Neural progenitor cell (in vitro differentiated cells): Measurements from ENCODE around the gene RBM12. TPM values are rescaled to one million over a fixed set of nuclear protein-coding genes. Genes with fewer than 3 reads are reported as not detected.

Experiments used
- DNase-seq: peaks from one replicate; pipeline ENCODE4 v3.0.0-alpha.2; 2016; ENCODE audit warnings: low spot score
- H2AFZ ChIP-seq: fragments of 200-600 bp; sonication (generic); replicated peaks from 2 replicates; pipeline ENCODE4 v1.6.1; 2016; ENCODE audit warnings: antibody characterized with exemption
- H3F3A ChIP-seq: fragments of 200-600 bp; sonication (generic); 2 replicates; pipeline ENCODE4 v1.6.1; 2016; ENCODE audit warnings: antibody characterized with exemption, low read depth
- H3K27ac ChIP-seq: fragments of 200-600 bp; sonication (generic); 2 replicates; pipeline ENCODE4 v1.5.1; 2016; ENCODE audit warnings: mild to moderate bottlenecking
- H3K27me3 ChIP-seq: fragments of 200-600 bp; sonication (generic); 2 replicates; pipeline ENCODE4 v1.6.1; 2016; ENCODE audit warnings: mild to moderate bottlenecking, moderate library complexity
- H3K36me3 ChIP-seq: fragments of 200-600 bp; sonication (generic); 2 replicates; pipeline ENCODE4 v1.5.1; 2016
- H3K4me1 ChIP-seq: fragments of 200-600 bp; sonication (generic); 2 replicates; pipeline ENCODE4 v1.6.1; 2016; ENCODE audit warnings: mixed run types
- H3K4me2 ChIP-seq: fragments of 200-600 bp; sonication (generic); 2 replicates; pipeline ENCODE4 v1.6.1; 2016
- H3K4me3 ChIP-seq: fragments of 200-600 bp; sonication (generic); 2 replicates; pipeline ENCODE4 v1.5.1; 2016
- H3K79me2 ChIP-seq: fragments of 200-600 bp; sonication (generic); 2 replicates; pipeline ENCODE4 v1.6.1; 2016; ENCODE audit warnings: low read depth
- H3K9ac ChIP-seq: fragments of 200-600 bp; sonication (generic); 2 replicates; pipeline ENCODE4 v1.6.1; 2016
- H3K9me3 ChIP-seq: fragments of 200-600 bp; sonication (generic); 2 replicates; pipeline ENCODE4 v1.5.1; 2016; ENCODE audit warnings: low read depth
- H4K20me1 ChIP-seq: fragments of 200-600 bp; sonication (generic); 2 replicates; pipeline ENCODE4 v1.6.1; 2016; ENCODE audit warnings: low read depth
- H3K27ac Mint-ChIP-seq: 3 replicates; pipeline ENCODE4 v1.8.0; 2021; ENCODE audit warnings: mixed read lengths
- H3K27me3 Mint-ChIP-seq: 2 replicates; pipeline ENCODE4 v1.8.0; 2022; ENCODE audit warnings: low read depth, mild to moderate bottlenecking, inconsistent platforms, moderate library complexity, mixed read lengths; ENCODE audit not compliant: insufficient read depth
- H3K36me3 Mint-ChIP-seq: 3 replicates; pipeline ENCODE4 v1.8.0; 2021; ENCODE audit warnings: mixed read lengths
- H3K4me1 Mint-ChIP-seq: 3 replicates; pipeline ENCODE4 v1.8.0; 2021; ENCODE audit warnings: mixed read lengths
- H3K4me3 Mint-ChIP-seq: 3 replicates; pipeline ENCODE4 v1.8.0; 2021; ENCODE audit warnings: mild to moderate bottlenecking, moderate library complexity, mixed read lengths
- H3K9me3 Mint-ChIP-seq: 3 replicates; pipeline ENCODE4 v1.8.0; 2020; ENCODE audit warnings: mixed read lengths
- CTCF ChIP-seq: fragments of 200-600 bp; sonication (generic); IDR thresholded peaks from 2 replicates; pipeline ENCODE4 v1.5.1; 2017; ENCODE audit warnings: antibody characterized with exemption, mild to moderate bottlenecking
- EZH2 ChIP-seq: fragments of 200-600 bp; sonication (generic); IDR thresholded peaks from 2 replicates; pipeline ENCODE4 v1.6.1; 2017; ENCODE audit warnings: antibody characterized with exemption, mild to moderate bottlenecking, moderate library complexity
- EZH2phosphoT487 ChIP-seq: fragments of 200-600 bp; sonication (generic); IDR thresholded peaks from 2 replicates; pipeline ENCODE4 v1.6.1; 2017; ENCODE audit warnings: antibody characterized with exemption
- total RNA-seq: library from RNA; depleted of rRNA; stranded (reverse); fragments of >200 nt; gene quantifications from 2 replicates; pipeline ENCODE4 v1.2.3, GENCODE V29; 2015; ENCODE audit warnings: low replicate concordance

The RBM12 gene
- total RNA-seq, 1 donor from 2014 or later = 112 TPM

DNA sequence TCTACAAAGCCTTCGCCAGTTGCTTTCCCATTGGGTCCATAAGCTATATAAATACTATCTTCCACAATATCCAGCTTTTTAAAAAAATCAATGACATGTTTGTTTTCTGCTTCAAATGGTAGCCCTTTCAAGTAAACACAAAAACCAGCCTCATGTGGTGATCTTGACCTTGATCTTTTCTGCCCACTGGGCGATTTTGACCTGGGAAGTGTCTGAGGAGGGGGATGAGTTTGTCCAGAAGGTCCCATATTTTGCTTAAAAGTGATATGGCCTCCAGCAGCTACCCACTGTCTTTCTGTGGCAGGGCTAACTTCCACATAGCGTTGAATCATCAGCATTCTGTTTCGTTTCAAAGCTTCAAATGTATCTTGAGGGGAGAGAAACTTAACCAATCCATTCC is 10.8 kb downstream of the RBM12 start:
- Mint-ChIP-seq H3K27ac (no peak overlapping the region), H3K4me1 (no peaks in the 10 kb centered on the region), H3K9me3 (peaks cover 8% of the 10 kb centered on the region), H3K4me3 (no peak overlapping the region), H3K36me3 (peaks cover 38% of the 10 kb centered on the region), H3K27me3 (no peaks in the 10 kb centered on the region)
- H4K20me1 ChIP-seq = peaks cover 100% of the 10 kb centered on the region
- H3F3A ChIP-seq = peaks cover 10% of the 10 kb centered on the region
- H3K27ac ChIP-seq = no peak overlapping the region
- DNase-seq = no peak
- no peaks in the 10 kb centered on the region for H3K9me3 ChIP-seq
- no peaks in the 10 kb centered on the region for H3K4me1 ChIP-seq
- H3K36me3 ChIP-seq = peaks cover 26% of the 10 kb centered on the region
- H2AFZ ChIP-seq = no peak overlapping the region
- no peaks in the 10 kb centered on the region for H3K27me3 ChIP-seq
- H3K79me2 ChIP-seq = peaks cover 100% of the 10 kb centered on the region
- TF ChIP-seq EZH2 = no peak
- no peak for TF ChIP-seq EZH2phosphoT487
- TF ChIP-seq CTCF = no peak
- H3K4me2 ChIP-seq = no peak overlapping the region
- no peak overlapping the region for H3K4me3 ChIP-seq
- no peak overlapping the region for H3K9ac ChIP-seq

- Mint-ChIP-seq H3K4me3 (no peak overlapping the region), H3K9me3 (peaks cover 6% of the 10 kb centered on the region), H3K27ac (no peak overlapping the region), H3K27me3 (no peaks in the 10 kb centered on the region), H3K4me1 (no peaks in the 10 kb centered on the region), H3K36me3 (peaks cover 40% of the 10 kb centered on the region)
- H2AFZ ChIP-seq = no peak overlapping the region
- no peak overlapping the region for H3K4me3 ChIP-seq
- TF ChIP-seq EZH2phosphoT487 (no peak), EZH2 (no peak), CTCF (no peak)
- H3K9me3 ChIP-seq = no peaks in the 10 kb centered on the region
- no peak overlapping the region for H3K4me2 ChIP-seq
- no peak for DNase-seq
- peaks cover 100% of the 10 kb centered on the region for H3K79me2 ChIP-seq
- H3K27me3 ChIP-seq = no peaks in the 10 kb centered on the region
- H3K36me3 ChIP-seq = peaks cover 28% of the 10 kb centered on the region
- peaks cover 100% of the 10 kb centered on the region for H4K20me1 ChIP-seq
- H3K4me1 ChIP-seq = no peaks in the 10 kb centered on the region
- H3K27ac ChIP-seq = no peak overlapping the region
- H3F3A ChIP-seq = peaks cover 15% of the 10 kb centered on the region
- no peak overlapping the region for H3K9ac ChIP-seq
These were observed 11.3 kb downstream of the RBM12 start for GRCh38 chr20:35653430-35653734.

- Histone ChIP-seq H3K4me2 (no peak overlapping the region), H3K36me3 (peaks cover 32% of the 10 kb centered on the region), H3K27me3 (no peaks in the 10 kb centered on the region), H3K4me3 (no peak overlapping the region), H2AFZ (no peak overlapping the region), H3K79me2 (peaks cover 100% of the 10 kb centered on the region), H4K20me1 (peaks cover 99% of the 10 kb centered on the region), H3K27ac (no peak overlapping the region), H3K9me3 (no peaks in the 10 kb centered on the region), H3K9ac (no peak overlapping the region), H3K4me1 (no peaks in the 10 kb centered on the region), H3F3A (peaks cover 17% of the 10 kb centered on the region)
- no peak for DNase-seq
- peaks cover 41% of the 10 kb centered on the region for H3K36me3 Mint-ChIP-seq
- no peaks in the 10 kb centered on the region for H3K27me3 Mint-ChIP-seq
- H3K4me3 Mint-ChIP-seq = no peak overlapping the region
- peaks cover 4% of the 10 kb centered on the region for H3K9me3 Mint-ChIP-seq
- no peak overlapping the region for H3K27ac Mint-ChIP-seq
- no peaks in the 10 kb centered on the region for H3K4me1 Mint-ChIP-seq
- TF ChIP-seq EZH2 (no peak), CTCF (no peak), EZH2phosphoT487 (no peak)
These were observed 11.9 kb downstream of the RBM12 start for GRCh38 chr20:35652641-35653429.
